Measurements from ENCODE around the gene SEH1L.

Gene SEH1L

GRCh38 chr18:12998332-12999060 lies 50.7 kb downstream of the SEH1L start:
- Histone ChIP-seq H3K36me3 (ENCODE audit: control insufficient read depth, insufficient read depth, low read length) (no peaks in the 10 kb centered on the region), H3K4me1 (ENCODE audit: control insufficient read depth, insufficient read depth, low read length) (no peaks in the 10 kb centered on the region), H3K4me3 (ENCODE audit: low read depth, low read length) (no peak overlapping the region), H3K27me3 (ENCODE audit: control insufficient read depth, insufficient read depth, low read length) (no peaks in the 10 kb centered on the region), H3K9ac (ENCODE audit: low read depth, low read length) (no peak overlapping the region), H3K9me3 (ENCODE audit: control insufficient read depth, insufficient read depth, low read length) (no peaks in the 10 kb centered on the region)

- Histone ChIP-seq H3K9me3 (ENCODE audit: control insufficient read depth, insufficient read depth, low read length) (no peaks in the 10 kb centered on the region), H3K4me1 (ENCODE audit: control insufficient read depth, insufficient read depth, low read length) (peaks cover 2% of the 10 kb centered on the region), H3K9ac (ENCODE audit: low read depth, low read length) (peak overlapping the region; percentile 32), H3K4me3 (ENCODE audit: low read depth, low read length) (no peak overlapping the region), H3K36me3 (ENCODE audit: control insufficient read depth, insufficient read depth, low read length) (peaks cover 4% of the 10 kb centered on the region), H3K27me3 (ENCODE audit: control insufficient read depth, insufficient read depth, low read length) (no peaks in the 10 kb centered on the region)
Measured at GRCh38 chr18:13003466-13003896, 55.7 kb downstream of the SEH1L start.

- Histone ChIP-seq H3K9ac (ENCODE audit: low read depth, low read length) (no peak overlapping the region), H3K27me3 (ENCODE audit: control insufficient read depth, insufficient read depth, low read length) (no peaks in the 10 kb centered on the region), H3K4me3 (ENCODE audit: low read depth, low read length) (no peak overlapping the region), H3K36me3 (ENCODE audit: control insufficient read depth, insufficient read depth, low read length) (peaks cover 10% of the 10 kb centered on the region), H3K4me1 (ENCODE audit: control insufficient read depth, insufficient read depth, low read length) (peaks cover 2% of the 10 kb centered on the region), H3K9me3 (ENCODE audit: control insufficient read depth, insufficient read depth, low read length) (no peaks in the 10 kb centered on the region)
Measured at GRCh38 chr18:13004396-13004795, 56.6 kb downstream of the SEH1L start.

GRCh38 chr18:13005289-13005688 lies 57.5 kb downstream of the SEH1L start:
- Histone ChIP-seq H3K9me3 (ENCODE audit: control insufficient read depth, insufficient read depth, low read length) (no peaks in the 10 kb centered on the region), H3K36me3 (ENCODE audit: control insufficient read depth, insufficient read depth, low read length) (peaks cover 10% of the 10 kb centered on the region), H3K4me1 (ENCODE audit: control insufficient read depth, insufficient read depth, low read length) (peaks cover 2% of the 10 kb centered on the region), H3K27me3 (ENCODE audit: control insufficient read depth, insufficient read depth, low read length) (no peaks in the 10 kb centered on the region), H3K4me3 (ENCODE audit: low read depth, low read length) (no peak overlapping the region), H3K9ac (ENCODE audit: low read depth, low read length) (no peak overlapping the region)

GRCh38 chr18:13006531-13007247 lies 58.9 kb downstream of the SEH1L start:
- Histone ChIP-seq H3K9me3 (ENCODE audit: control insufficient read depth, insufficient read depth, low read length) (no peaks in the 10 kb centered on the region), H3K4me3 (ENCODE audit: low read depth, low read length) (no peak overlapping the region), H3K9ac (ENCODE audit: low read depth, low read length) (no peak overlapping the region), H3K4me1 (ENCODE audit: control insufficient read depth, insufficient read depth, low read length) (peaks cover 2% of the 10 kb centered on the region), H3K27me3 (ENCODE audit: control insufficient read depth, insufficient read depth, low read length) (no peaks in the 10 kb centered on the region), H3K36me3 (ENCODE audit: control insufficient read depth, insufficient read depth, low read length) (peaks cover 10% of the 10 kb centered on the region)

- Histone ChIP-seq H3K4me3 (ENCODE audit: low read depth, low read length) (no peak overlapping the region), H3K4me1 (ENCODE audit: control insufficient read depth, insufficient read depth, low read length) (peaks cover 2% of the 10 kb centered on the region), H3K27me3 (ENCODE audit: control insufficient read depth, insufficient read depth, low read length) (no peaks in the 10 kb centered on the region), H3K9ac (ENCODE audit: low read depth, low read length) (no peak overlapping the region), H3K9me3 (ENCODE audit: control insufficient read depth, insufficient read depth, low read length) (no peaks in the 10 kb centered on the region), H3K36me3 (ENCODE audit: control insufficient read depth, insufficient read depth, low read length) (peaks cover 10% of the 10 kb centered on the region)
Measured at GRCh38 chr18:13007248-13007560, 59.4 kb downstream of the SEH1L start.

GRCh38 chr18:13011719-13012118 lies 63.9 kb downstream of the SEH1L start:
- peaks cover 26% of the 10 kb centered on the region for H3K36me3 ChIP-seq (ENCODE audit: control insufficient read depth, insufficient read depth, low read length)
- H3K4me1 ChIP-seq (ENCODE audit: control insufficient read depth, insufficient read depth, low read length): no peaks in the 10 kb centered on the region
- H3K27me3 ChIP-seq (ENCODE audit: control insufficient read depth, insufficient read depth, low read length): no peaks in the 10 kb centered on the region
- no peaks in the 10 kb centered on the region for H3K9me3 ChIP-seq (ENCODE audit: control insufficient read depth, insufficient read depth, low read length)
- H3K9ac ChIP-seq (ENCODE audit: low read depth, low read length): no peak overlapping the region
- no peak overlapping the region for H3K4me3 ChIP-seq (ENCODE audit: low read depth, low read length)

GRCh38 chr18:13014232-13014631 lies 66.4 kb downstream of the SEH1L start:
- H3K9ac ChIP-seq (ENCODE audit: low read depth, low read length): no peak overlapping the region
- no peaks in the 10 kb centered on the region for H3K27me3 ChIP-seq (ENCODE audit: control insufficient read depth, insufficient read depth, low read length)
- H3K36me3 ChIP-seq (ENCODE audit: control insufficient read depth, insufficient read depth, low read length): peaks cover 18% of the 10 kb centered on the region
- H3K4me1 ChIP-seq (ENCODE audit: control insufficient read depth, insufficient read depth, low read length): no peaks in the 10 kb centered on the region
- no peaks in the 10 kb centered on the region for H3K9me3 ChIP-seq (ENCODE audit: control insufficient read depth, insufficient read depth, low read length)
- H3K4me3 ChIP-seq (ENCODE audit: low read depth, low read length): no peak overlapping the region

- H3K4me3 ChIP-seq (ENCODE audit: low read depth, low read length): no peak overlapping the region
Measured at GRCh38 chr18:13014818-13015217, 67.0 kb downstream of the SEH1L start.

GRCh38 chr18:13017247-13017875 lies 69.5 kb downstream of the SEH1L start:
- no peaks in the 10 kb centered on the region for H3K9me3 ChIP-seq (ENCODE audit: control insufficient read depth, insufficient read depth, low read length)
- no peaks in the 10 kb centered on the region for H3K4me1 ChIP-seq (ENCODE audit: control insufficient read depth, insufficient read depth, low read length)
- H3K27me3 ChIP-seq (ENCODE audit: control insufficient read depth, insufficient read depth, low read length): no peaks in the 10 kb centered on the region
- peaks cover 18% of the 10 kb centered on the region for H3K36me3 ChIP-seq (ENCODE audit: control insufficient read depth, insufficient read depth, low read length)
- no peak overlapping the region for H3K4me3 ChIP-seq (ENCODE audit: low read depth, low read length)
- no peak overlapping the region for H3K9ac ChIP-seq (ENCODE audit: low read depth, low read length)

More at GRCh38 chr18:13014818-13015217, 67.0 kb downstream of the SEH1L start:
- no peaks in the 10 kb centered on the region for H3K27me3 ChIP-seq (ENCODE audit: control insufficient read depth, insufficient read depth, low read length)
- peaks cover 18% of the 10 kb centered on the region for H3K36me3 ChIP-seq (ENCODE audit: control insufficient read depth, insufficient read depth, low read length)
- no peaks in the 10 kb centered on the region for H3K4me1 ChIP-seq (ENCODE audit: control insufficient read depth, insufficient read depth, low read length)
- H3K9ac ChIP-seq (ENCODE audit: low read depth, low read length): no peak overlapping the region
- no peaks in the 10 kb centered on the region for H3K9me3 ChIP-seq (ENCODE audit: control insufficient read depth, insufficient read depth, low read length)

- Histone ChIP-seq H3K4me1 (ENCODE audit: control insufficient read depth, insufficient read depth, low read length) (no peaks in the 10 kb centered on the region), H3K9me3 (ENCODE audit: control insufficient read depth, insufficient read depth, low read length) (no peaks in the 10 kb centered on the region), H3K4me3 (ENCODE audit: low read depth, low read length) (no peak overlapping the region), H3K9ac (ENCODE audit: low read depth, low read length) (no peak overlapping the region), H3K27me3 (ENCODE audit: control insufficient read depth, insufficient read depth, low read length) (no peaks in the 10 kb centered on the region), H3K36me3 (ENCODE audit: control insufficient read depth, insufficient read depth, low read length) (peaks cover 18% of the 10 kb centered on the region)
Measured at GRCh38 chr18:13018374-13018773, 70.6 kb downstream of the SEH1L start.

- Histone ChIP-seq H3K4me3 (ENCODE audit: low read depth, low read length) (no peak overlapping the region), H3K9ac (ENCODE audit: low read depth, low read length) (no peak overlapping the region), H3K27me3 (ENCODE audit: control insufficient read depth, insufficient read depth, low read length) (no peaks in the 10 kb centered on the region), H3K4me1 (ENCODE audit: control insufficient read depth, insufficient read depth, low read length) (no peaks in the 10 kb centered on the region), H3K9me3 (ENCODE audit: control insufficient read depth, insufficient read depth, low read length) (no peaks in the 10 kb centered on the region), H3K36me3 (ENCODE audit: control insufficient read depth, insufficient read depth, low read length) (peaks cover 14% of the 10 kb centered on the region)
Measured at GRCh38 chr18:13019301-13019700, 71.5 kb downstream of the SEH1L start.

Data from iPS-15b (cell line).